ENCODE measurements around the gene ADGRB2.

The ADGRB2 gene

DNA sequence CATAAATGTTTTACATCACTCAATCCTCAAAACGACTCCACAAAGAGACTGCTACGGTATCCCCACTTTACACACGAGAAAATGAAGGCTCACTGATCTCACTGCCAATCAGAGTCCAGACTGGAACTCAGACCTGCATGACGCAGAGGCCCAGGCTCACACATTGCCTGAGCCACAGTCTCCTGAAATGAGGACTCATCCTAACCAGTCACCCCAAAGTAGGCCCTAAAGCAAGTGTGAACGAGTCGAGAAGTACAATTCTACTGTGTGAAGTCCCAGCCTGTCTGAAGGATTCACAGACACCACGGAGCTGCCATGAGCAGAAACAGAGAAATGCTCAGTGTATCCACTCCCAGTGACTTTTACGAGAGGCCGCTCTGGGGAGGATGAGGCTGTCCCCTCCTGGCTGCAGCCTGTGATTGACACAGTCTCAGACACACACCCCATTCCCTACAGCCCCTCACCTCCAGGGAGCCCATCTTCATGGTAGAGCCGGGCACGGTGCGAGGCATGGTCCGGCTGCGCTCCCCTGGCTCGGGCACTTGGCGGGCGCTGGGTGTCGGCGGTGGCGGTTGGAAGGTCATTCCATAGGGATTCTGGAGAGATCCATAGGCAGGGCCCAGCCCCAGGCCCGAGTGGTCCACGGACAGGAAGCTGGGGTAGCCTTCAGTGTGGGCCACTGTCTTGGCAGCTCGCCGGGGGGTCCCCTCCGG lies 33.6 kb downstream of the ADGRB2 start:
- H3K4me3 ChIP-seq (ENCODE audit: low read depth, low read length): no peak overlapping the region
- DNase-seq (ENCODE audit: low read depth): no peak
- TF ChIP-seq, protein P1, sequence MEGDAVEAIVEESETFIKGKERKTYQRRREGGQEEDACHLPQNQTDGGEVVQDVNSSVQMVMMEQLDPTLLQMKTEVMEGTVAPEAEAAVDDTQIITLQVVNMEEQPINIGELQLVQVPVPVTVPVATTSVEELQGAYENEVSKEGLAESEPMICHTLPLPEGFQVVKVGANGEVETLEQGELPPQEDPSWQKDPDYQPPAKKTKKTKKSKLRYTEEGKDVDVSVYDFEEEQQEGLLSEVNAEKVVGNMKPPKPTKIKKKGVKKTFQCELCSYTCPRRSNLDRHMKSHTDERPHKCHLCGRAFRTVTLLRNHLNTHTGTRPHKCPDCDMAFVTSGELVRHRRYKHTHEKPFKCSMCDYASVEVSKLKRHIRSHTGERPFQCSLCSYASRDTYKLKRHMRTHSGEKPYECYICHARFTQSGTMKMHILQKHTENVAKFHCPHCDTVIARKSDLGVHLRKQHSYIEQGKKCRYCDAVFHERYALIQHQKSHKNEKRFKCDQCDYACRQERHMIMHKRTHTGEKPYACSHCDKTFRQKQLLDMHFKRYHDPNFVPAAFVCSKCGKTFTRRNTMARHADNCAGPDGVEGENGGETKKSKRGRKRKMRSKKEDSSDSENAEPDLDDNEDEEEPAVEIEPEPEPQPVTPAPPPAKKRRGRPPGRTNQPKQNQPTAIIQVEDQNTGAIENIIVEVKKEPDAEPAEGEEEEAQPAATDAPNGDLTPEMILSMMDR (conservative IDR thresholded peaks at IDR 0.05; ENCODE audit: low read depth, low read length): no peak

DNA sequence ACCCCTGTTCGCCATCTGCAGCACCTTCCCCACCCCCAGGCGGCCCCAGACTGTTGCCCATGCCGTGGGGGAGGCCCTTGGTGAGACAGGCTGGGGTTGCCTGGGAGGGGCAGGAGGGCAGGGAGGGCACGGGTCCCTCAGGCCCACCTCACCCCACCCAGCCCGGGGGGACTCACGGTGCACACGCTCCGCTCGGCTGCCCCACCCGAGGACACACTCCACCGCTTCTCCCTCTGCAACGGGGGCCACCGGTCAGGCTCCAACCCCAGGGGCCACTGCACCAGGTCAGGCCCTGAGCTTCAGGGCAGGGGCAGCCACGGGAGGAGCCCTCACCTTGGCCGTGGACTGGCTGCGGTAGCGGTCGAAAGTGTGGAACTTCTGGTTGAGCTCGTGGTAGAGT lies 36.3 kb downstream of the ADGRB2 start:
- no peak for DNase-seq (ENCODE audit: low read depth)
- TF ChIP-seq, protein P1 (conservative IDR thresholded peaks at IDR 0.05; ENCODE audit: low read depth, low read length): no peak

DNA sequence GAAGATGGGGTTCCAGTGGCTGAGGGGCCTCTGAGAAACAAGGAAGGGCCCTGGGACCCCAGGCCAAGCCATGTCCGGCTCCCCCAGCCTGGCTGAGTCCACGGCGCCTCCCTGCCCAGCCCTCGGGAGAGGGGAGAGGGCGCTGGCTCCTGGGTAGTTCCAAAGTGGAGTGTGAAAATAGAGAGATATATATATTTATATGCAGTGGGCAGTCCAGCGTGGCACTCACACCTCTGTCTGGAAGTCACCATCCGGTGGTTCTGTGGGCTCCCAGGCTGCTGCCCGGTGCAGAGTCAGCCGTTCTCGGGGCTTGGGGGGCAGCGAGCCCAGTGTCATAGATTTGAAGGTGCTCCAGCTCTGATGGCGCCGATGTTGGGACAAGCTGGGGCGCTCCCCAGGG lies 36.9 kb downstream of the ADGRB2 start:
- DNase-seq (ENCODE audit: low read depth): no peak
- TF ChIP-seq, protein P1 (conservative IDR thresholded peaks at IDR 0.05; ENCODE audit: low read depth, low read length): no peak

More for the DNA sequence above, 36.3 kb downstream of the ADGRB2 start:
- H3K4me3 ChIP-seq (ENCODE audit: low read depth, low read length): no peak overlapping the region

DNA sequence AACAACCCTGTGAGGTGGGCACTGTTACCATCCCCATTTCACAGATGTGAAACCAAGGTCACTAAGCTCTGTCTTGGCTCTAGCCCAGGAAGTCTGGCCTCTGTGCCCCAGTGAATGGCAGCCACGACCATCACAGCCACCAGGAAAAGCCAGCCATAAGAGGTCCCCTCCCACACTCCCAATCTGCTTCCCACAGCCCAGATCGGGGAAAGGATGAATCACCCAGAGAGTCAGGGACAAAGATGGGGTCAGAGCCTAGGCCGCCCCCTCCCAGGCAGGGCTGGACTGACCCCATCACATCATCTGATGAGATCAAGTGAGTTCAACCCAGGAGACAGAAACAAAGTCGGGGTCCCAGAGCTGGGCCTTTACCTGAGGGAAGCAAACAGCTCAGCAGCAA lies 37.4 kb downstream of the ADGRB2 start:
- no peak overlapping the region for H3K4me3 ChIP-seq (ENCODE audit: low read depth, low read length)
- TF ChIP-seq, protein P1 (conservative IDR thresholded peaks at IDR 0.05; ENCODE audit: low read depth, low read length): no peak
- DNase-seq (ENCODE audit: low read depth): no peak

More for the DNA sequence above, 36.9 kb downstream of the ADGRB2 start:
- no peak overlapping the region for H3K4me3 ChIP-seq (ENCODE audit: low read depth, low read length)

DNA sequence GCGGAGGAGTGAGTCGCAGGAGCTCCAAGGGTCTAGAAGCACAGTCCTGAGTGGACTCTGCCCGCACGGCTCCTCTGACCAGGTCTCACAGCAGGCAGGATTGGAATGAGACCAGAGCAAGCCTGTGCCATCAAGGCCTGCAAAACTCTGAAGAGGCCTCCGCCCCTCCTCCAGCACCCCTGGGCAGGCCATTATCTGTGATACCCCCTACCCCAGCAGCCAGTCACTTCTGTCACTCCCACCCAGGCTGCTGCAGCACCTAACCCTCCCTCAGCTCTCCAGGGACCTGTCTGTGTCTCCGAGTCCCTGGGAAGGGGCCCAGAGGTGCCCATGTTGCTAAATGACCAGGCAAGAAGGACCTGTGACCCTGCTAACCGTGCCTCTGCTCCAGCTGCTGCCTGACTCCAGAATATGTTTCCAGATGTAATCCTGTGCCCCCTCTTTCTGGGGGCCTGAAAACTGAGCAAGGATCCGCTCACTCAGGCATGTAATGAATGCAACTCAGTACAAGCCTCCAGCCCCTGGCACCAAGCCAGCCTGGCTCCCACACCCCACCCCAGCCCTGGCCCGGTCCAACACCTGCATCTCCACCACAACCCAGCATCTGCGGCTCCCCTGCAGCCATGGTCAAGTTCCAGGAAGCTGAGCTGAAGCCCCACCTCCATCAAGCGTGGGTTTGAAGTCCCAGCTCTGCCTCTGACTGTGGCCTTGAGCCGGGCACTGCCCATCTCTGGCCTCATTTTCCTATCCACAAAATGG lies 38.2 kb downstream of the ADGRB2 start:
- TF ChIP-seq, protein P1 (conservative IDR thresholded peaks at IDR 0.05; ENCODE audit: low read depth, low read length): no peak
- no peak overlapping the region for H3K4me3 ChIP-seq (ENCODE audit: low read depth, low read length)
- no peak for DNase-seq (ENCODE audit: low read depth)

DNA sequence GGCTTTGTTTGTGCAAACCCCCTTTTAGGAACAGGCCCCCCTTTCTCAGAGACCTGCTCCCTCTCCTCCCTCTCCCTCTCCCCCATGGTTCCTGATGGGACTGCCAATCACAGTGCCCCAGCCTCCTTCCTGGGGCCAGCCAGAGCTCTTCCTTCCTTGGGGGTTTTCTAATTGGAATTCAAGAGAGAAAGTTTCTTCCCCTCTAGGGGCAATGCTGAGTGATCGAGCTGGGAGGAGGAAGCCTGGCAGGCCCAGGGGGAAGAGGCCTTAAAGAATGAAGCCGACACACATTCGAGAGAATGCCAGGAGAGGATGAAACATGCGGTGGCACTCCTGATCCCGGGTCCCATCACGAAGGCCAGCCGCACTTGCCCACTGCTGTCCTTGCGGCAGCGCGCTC lies 39.0 kb downstream of the ADGRB2 start:
- no peak for DNase-seq (ENCODE audit: low read depth)
- TF ChIP-seq, protein P1 (conservative IDR thresholded peaks at IDR 0.05; ENCODE audit: low read depth, low read length): no peak
- no peak overlapping the region for H3K4me3 ChIP-seq (ENCODE audit: low read depth, low read length)
